ENCODE results near the gene TMEM19. TPM values are rescaled to one million over a fixed set of nuclear protein-coding genes. Genes with fewer than 3 reads are reported as not detected.

Gene TMEM19
- total and polyA plus RNA-seq, 2 experiments from 2014 or later, result 18.2 to 25.8 TPM

- Histone ChIP-seq H3K4me1 (ENCODE audit: insufficient read depth) (no peaks in the 10 kb centered on the region), H3K27ac (no peak overlapping the region), H3K9me3 (ENCODE audit: low read depth) (no peaks in the 10 kb centered on the region), H3F3A (ENCODE audit: insufficient read depth) (peaks cover 40% of the 10 kb centered on the region), H3K79me2 (ENCODE audit: insufficient read depth) (peaks cover 97% of the 10 kb centered on the region), H3K9me2 (ENCODE audit: insufficient read depth) (no peaks in the 10 kb centered on the region), H3K27me3 (replicated peaks; ENCODE audit: insufficient read depth) (no peaks in the 10 kb centered on the region), H2AFZ (no peak overlapping the region), H3K36me3 (ENCODE audit: low read depth) (peaks cover 85% of the 10 kb centered on the region), H3K9ac (no peak overlapping the region), H3K4me2 (ENCODE audit: unreplicated experiment) (no peak overlapping the region), H4K20me1 (ENCODE audit: insufficient read depth) (no peaks in the 10 kb centered on the region), H3K4me3 (no peak overlapping the region)
- 96 to 100% methylated on average over 2 of the region's 2 CpGs for WGBS, 2 experiments (ENCODE audit: low coverage in 1 of 2, low lambda C conversion rate in 2 of 2, missing lambda C conversion rate in 2 of 2)
- no peak for DNase-seq
- in situ Hi-C loops (cut with MboI), result no loop called here
- TF ChIP-seq EZH2phosphoT487 (IDR thresholded peaks at IDR 0.05; ENCODE audit: insufficient read depth, low read depth), result no peak
- TF ChIP-seq EZH2 (IDR thresholded peaks at IDR 0.05; ENCODE audit: insufficient read depth, poor library complexity, severe bottlenecking), result no peak
Observed at GRCh38 chr12:71640316-71640715, 45.6 kb upstream of the TMEM19 start.

GRCh38 chr12:71641390-71641789, 44.5 kb upstream of the TMEM19 start:
- no peak overlapping the region for H3K4me2 ChIP-seq (ENCODE audit: unreplicated experiment)
- H3K79me2 ChIP-seq (ENCODE audit: insufficient read depth), result peaks cover 98% of the 10 kb centered on the region
- H3F3A ChIP-seq (ENCODE audit: insufficient read depth), result peaks cover 44% of the 10 kb centered on the region
- in situ Hi-C loops (cut with MboI), result no loop called here
- H3K9ac ChIP-seq, result no peak overlapping the region
- WGBS, 2 experiments (ENCODE audit: low coverage in 1 of 2, low lambda C conversion rate in 2 of 2, missing lambda C conversion rate in 2 of 2), result 78 to 79% methylated on average over 2 of the region's 2 CpGs
- H2AFZ ChIP-seq, result no peak overlapping the region
- no peaks in the 10 kb centered on the region for H3K27me3 ChIP-seq (replicated peaks; ENCODE audit: insufficient read depth)
- H3K27ac ChIP-seq, result 0 out of 2 replicates have a peak overlapping the region, but pooled peaks have one; percentile 1
- no peak for DNase-seq
- H3K4me3 ChIP-seq, result no peak overlapping the region
- H3K36me3 ChIP-seq (ENCODE audit: low read depth), result peaks cover 85% of the 10 kb centered on the region
- H3K9me2 ChIP-seq (ENCODE audit: insufficient read depth), result no peaks in the 10 kb centered on the region
- H4K20me1 ChIP-seq (ENCODE audit: insufficient read depth), result no peaks in the 10 kb centered on the region
- H3K9me3 ChIP-seq (ENCODE audit: low read depth), result no peaks in the 10 kb centered on the region
- H3K4me1 ChIP-seq (ENCODE audit: insufficient read depth), result no peaks in the 10 kb centered on the region
- TF ChIP-seq EZH2phosphoT487 (IDR thresholded peaks at IDR 0.05; ENCODE audit: insufficient read depth, low read depth) (no peak), EZH2 (IDR thresholded peaks at IDR 0.05; ENCODE audit: insufficient read depth, poor library complexity, severe bottlenecking) (no peak)

GRCh38 chr12:71642264-71642663, 43.6 kb upstream of the TMEM19 start:
- whole genome bisulfite sequencing, 2 experiments (ENCODE audit: low coverage in 1 of 2, low lambda C conversion rate in 2 of 2, missing lambda C conversion rate in 2 of 2), result 95 to 99% methylated on average over 2 of the region's 2 CpGs
- H3K9me2 ChIP-seq (ENCODE audit: insufficient read depth), result no peaks in the 10 kb centered on the region
- no peak overlapping the region for H3K4me2 ChIP-seq (ENCODE audit: unreplicated experiment)
- peaks cover 99% of the 10 kb centered on the region for H3K79me2 ChIP-seq (ENCODE audit: insufficient read depth)
- no peak overlapping the region for H3K4me3 ChIP-seq
- peaks cover 50% of the 10 kb centered on the region for H3F3A ChIP-seq (ENCODE audit: insufficient read depth)
- H3K9me3 ChIP-seq (ENCODE audit: low read depth), result no peaks in the 10 kb centered on the region
- no peaks in the 10 kb centered on the region for H3K4me1 ChIP-seq (ENCODE audit: insufficient read depth)
- no peaks in the 10 kb centered on the region for H4K20me1 ChIP-seq (ENCODE audit: insufficient read depth)
- H3K27ac ChIP-seq, result no peak overlapping the region
- peaks cover 89% of the 10 kb centered on the region for H3K36me3 ChIP-seq (ENCODE audit: low read depth)
- no peak overlapping the region for H2AFZ ChIP-seq
- H3K9ac ChIP-seq, result no peak overlapping the region
- TF ChIP-seq EZH2phosphoT487 (IDR thresholded peaks at IDR 0.05; ENCODE audit: insufficient read depth, low read depth) (no peak), EZH2 (IDR thresholded peaks at IDR 0.05; ENCODE audit: insufficient read depth, poor library complexity, severe bottlenecking) (no peak)
- no peaks in the 10 kb centered on the region for H3K27me3 ChIP-seq (replicated peaks; ENCODE audit: insufficient read depth)
- in situ Hi-C loops (cut with MboI), result no loop called here
- DNase-seq, result no peak

GRCh38 chr12:71645268-71645667, 40.6 kb upstream of the TMEM19 start:
- Histone ChIP-seq H3K9me3 (ENCODE audit: low read depth) (no peaks in the 10 kb centered on the region), H3K4me2 (ENCODE audit: unreplicated experiment) (no peak overlapping the region), H3K9ac (no peak overlapping the region), H3K36me3 (ENCODE audit: low read depth) (peaks cover 82% of the 10 kb centered on the region), H3K27ac (no peak overlapping the region), H3F3A (ENCODE audit: insufficient read depth) (peaks cover 42% of the 10 kb centered on the region), H3K4me1 (ENCODE audit: insufficient read depth) (no peaks in the 10 kb centered on the region), H3K27me3 (replicated peaks; ENCODE audit: insufficient read depth) (no peaks in the 10 kb centered on the region), H3K9me2 (ENCODE audit: insufficient read depth) (no peaks in the 10 kb centered on the region), H3K4me3 (no peak overlapping the region), H4K20me1 (ENCODE audit: insufficient read depth) (peaks cover 12% of the 10 kb centered on the region), H3K79me2 (ENCODE audit: insufficient read depth) (peaks cover 100% of the 10 kb centered on the region), H2AFZ (no peak overlapping the region)
- TF ChIP-seq EZH2 (IDR thresholded peaks at IDR 0.05; ENCODE audit: insufficient read depth, poor library complexity, severe bottlenecking) (no peak), EZH2phosphoT487 (IDR thresholded peaks at IDR 0.05; ENCODE audit: insufficient read depth, low read depth) (no peak)
- WGBS, 2 experiments (ENCODE audit: low coverage in 1 of 2, low lambda C conversion rate in 2 of 2, missing lambda C conversion rate in 2 of 2), result 98 to 100% methylated on average over 3 of the region's 3 CpGs
- DNase-seq, result no peak
- in situ Hi-C loops (cut with MboI), result no loop called here

GRCh38 chr12:71646512-71646911, 39.4 kb upstream of the TMEM19 start:
- Histone ChIP-seq H3K27me3 (replicated peaks; ENCODE audit: insufficient read depth) (no peaks in the 10 kb centered on the region), H3K4me1 (ENCODE audit: insufficient read depth) (peaks cover 4% of the 10 kb centered on the region; the same call in 1 of the 2 replicates), H3K9me2 (ENCODE audit: insufficient read depth) (no peaks in the 10 kb centered on the region), H3K4me2 (ENCODE audit: unreplicated experiment) (no peak overlapping the region), H4K20me1 (ENCODE audit: insufficient read depth) (peaks cover 12% of the 10 kb centered on the region), H3K36me3 (ENCODE audit: low read depth) (peaks cover 77% of the 10 kb centered on the region), H3K9ac (no peak overlapping the region), H3K27ac (no peak overlapping the region), H3K4me3 (no peak overlapping the region), H3K79me2 (ENCODE audit: insufficient read depth) (peaks cover 100% of the 10 kb centered on the region), H3K9me3 (ENCODE audit: low read depth) (no peaks in the 10 kb centered on the region), H3F3A (ENCODE audit: insufficient read depth) (peaks cover 46% of the 10 kb centered on the region), H2AFZ (no peak overlapping the region)
- WGBS, 2 experiments (ENCODE audit: low coverage in 1 of 2, low lambda C conversion rate in 2 of 2, missing lambda C conversion rate in 2 of 2), result 97% methylated on average over 3 of the region's 3 CpGs
- DNase-seq, result no peak
- in situ Hi-C loops (cut with MboI), result no loop called here
- no peak for TF ChIP-seq EZH2phosphoT487 (IDR thresholded peaks at IDR 0.05; ENCODE audit: insufficient read depth, low read depth)
- no peak for TF ChIP-seq EZH2 (IDR thresholded peaks at IDR 0.05; ENCODE audit: insufficient read depth, poor library complexity, severe bottlenecking)
